Smooth muscle cell (in vitro differentiated cells): ENCODE results near the gene NLRP6. TPM values are rescaled to one million over a fixed set of nuclear protein-coding genes. Genes with fewer than 3 reads are reported as not detected.

Source experiments
- DNase-seq: peaks from one replicate; lab custom pipeline; 2025; ENCODE audit not compliant: unreplicated experiment; lab: John Stamatoyannopoulos, UW
- H2AFZ ChIP-seq: fragments of 200-600 bp; sonication (generic); 2 replicates; pipeline ENCODE4 v1.6.0; 2016; ENCODE audit warnings: antibody characterized with exemption, low read depth, mild to moderate bottlenecking
- H3F3A ChIP-seq: fragments of 200-600 bp; sonication (generic); 2 replicates; pipeline ENCODE4 v1.6.0; 2017; ENCODE audit warnings: antibody characterized with exemption, low read depth
- H3K27ac ChIP-seq: fragments of 200-600 bp; sonication (generic); 2 replicates; pipeline ENCODE4 v1.5.1; 2016; ENCODE audit warnings: low read depth, mild to moderate bottlenecking
- H3K27me3 ChIP-seq: fragments of 200-600 bp; sonication (generic); 2 replicates; pipeline ENCODE4 v1.6.1; 2016; ENCODE audit warnings: low read depth, mild to moderate bottlenecking
- H3K36me3 ChIP-seq: fragments of 200-600 bp; sonication (generic); 2 replicates; pipeline ENCODE4 v1.5.1; 2016; ENCODE audit warnings: low read depth
- H3K4me1 ChIP-seq: fragments of 200-600 bp; sonication (generic); 2 replicates; pipeline ENCODE4 v1.5.1; 2016; ENCODE audit warnings: low read depth
- H3K4me2 ChIP-seq: fragments of 200-600 bp; sonication (generic); 2 replicates; pipeline ENCODE4 v1.6.0; 2016; ENCODE audit warnings: mild to moderate bottlenecking
- H3K4me3 ChIP-seq: fragments of 200-600 bp; sonication (generic); 2 replicates; pipeline ENCODE4 v1.5.1; 2016; ENCODE audit warnings: mild to moderate bottlenecking
- H3K79me2 ChIP-seq: fragments of 200-600 bp; sonication (generic); 2 replicates; pipeline ENCODE4 v1.6.0; 2016; ENCODE audit warnings: low read depth, mild to moderate bottlenecking
- H3K9ac ChIP-seq: fragments of 200-600 bp; sonication (generic); 2 replicates; pipeline ENCODE4 v1.6.0; 2016; ENCODE audit warnings: low read depth
- H3K9me3 ChIP-seq: fragments of 200-600 bp; sonication (generic); replicated peaks from 2 replicates; pipeline ENCODE4 v1.5.1; 2016; ENCODE audit warnings: low read depth
- H4K20me1 ChIP-seq: fragments of 200-600 bp; sonication (generic); 2 replicates; pipeline ENCODE4 v1.6.0; 2016; ENCODE audit warnings: low read depth
- CTCF ChIP-seq: fragments of 200-600 bp; sonication (generic); IDR thresholded peaks from 2 replicates; pipeline ENCODE4 v1.5.1; 2017; ENCODE audit warnings: borderline replicate concordance, mild to moderate bottlenecking, antibody characterized with exemption; ENCODE audit not compliant: insufficient read depth, poor library complexity, severe bottlenecking
- WGBS: methylation state at CpG from one replicate; pipeline ENCODE4 v1.1.7; 2016; ENCODE audit warnings: low lambda C conversion rate; 5-methylcytosine and 5-hydroxymethylcytosine counted together
- polyA plus RNA-seq: library from polyadenylated mRNA; unstranded; fragments of >200 nt; fragmentation: Nextera tagmentation; extraction: Ambion mirVana; gene quantifications from 2 replicates; pipeline ENCODE4 v1.2.1, GENCODE V29; 2016
- total RNA-seq: library from RNA; depleted of rRNA; stranded (reverse); fragments of >200 nt; gene quantifications from 2 replicates; pipeline ENCODE4 v1.2.3, GENCODE V29; 2014

Gene NLRP6
- total and polyA plus RNA-seq, 2 experiments from 2014 or later: not detected

DNA sequence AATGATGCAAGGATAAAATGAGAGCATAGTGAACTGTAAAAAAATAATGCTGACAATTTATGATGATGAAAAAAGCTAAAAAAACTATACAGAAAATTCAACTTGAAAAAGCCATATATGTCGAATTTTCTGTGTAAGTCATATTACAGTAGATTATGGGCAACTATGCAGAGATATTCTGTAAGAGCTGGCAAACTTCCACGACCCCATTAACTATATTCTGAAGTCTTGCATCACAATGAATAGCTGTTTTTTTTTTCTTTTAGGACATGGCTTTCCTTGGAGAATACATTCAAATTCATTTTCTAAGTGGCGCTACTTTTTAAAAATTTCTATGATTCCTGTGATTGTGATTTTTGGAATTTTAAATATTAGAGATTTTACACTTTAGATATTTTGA is 23.0 kb upstream of the NLRP6 start:
- no peak for TF ChIP-seq CTCF
- H3K4me1 ChIP-seq: no peaks in the 10 kb centered on the region
- no peak overlapping the region for H3K4me2 ChIP-seq
- H3K9me3 ChIP-seq: no peaks in the 10 kb centered on the region
- H3K9ac ChIP-seq: no peak overlapping the region
- H3K36me3 ChIP-seq: no peaks in the 10 kb centered on the region
- 83% methylated on average over 3 of the region's 3 CpGs for WGBS
- H4K20me1 ChIP-seq: peaks cover 4% of the 10 kb centered on the region
- no peak overlapping the region for H3K4me3 ChIP-seq
- no peak overlapping the region for H3K27ac ChIP-seq
- no peaks in the 10 kb centered on the region for H3K27me3 ChIP-seq
- no peak overlapping the region for H2AFZ ChIP-seq
- H3K79me2 ChIP-seq: no peaks in the 10 kb centered on the region
- no peak for DNase-seq
- peaks cover 4% of the 10 kb centered on the region for H3F3A ChIP-seq

GRCh38 chr11:255816-256215 is 22.4 kb upstream of the NLRP6 start:
- no peaks in the 10 kb centered on the region for H3K79me2 ChIP-seq
- TF ChIP-seq CTCF: no peak
- H3K4me1 ChIP-seq: no peaks in the 10 kb centered on the region
- no peaks in the 10 kb centered on the region for H3K27me3 ChIP-seq
- no peak overlapping the region for H3K27ac ChIP-seq
- no peak overlapping the region for H3K4me3 ChIP-seq
- H3K36me3 ChIP-seq: no peaks in the 10 kb centered on the region
- no peak overlapping the region for H3K9ac ChIP-seq
- H3K9me3 ChIP-seq: no peaks in the 10 kb centered on the region
- H4K20me1 ChIP-seq: peaks cover 4% of the 10 kb centered on the region
- H3F3A ChIP-seq: peaks cover 4% of the 10 kb centered on the region
- 92% methylated on average over 2 of the region's 2 CpGs for WGBS
- no peak overlapping the region for H2AFZ ChIP-seq
- DNase-seq: no peak
- H3K4me2 ChIP-seq: no peak overlapping the region

- no peak overlapping the region for H3K9ac ChIP-seq
- H3K4me3 ChIP-seq: no peak overlapping the region
- H3F3A ChIP-seq: no peaks in the 10 kb centered on the region
- no peaks in the 10 kb centered on the region for H4K20me1 ChIP-seq
- WGBS: 81% methylated on average over 14 of the region's 14 CpGs
- no peaks in the 10 kb centered on the region for H3K27me3 ChIP-seq
- H3K9me3 ChIP-seq: no peaks in the 10 kb centered on the region
- no peak for TF ChIP-seq CTCF
- H3K4me2 ChIP-seq: no peak overlapping the region
- no peaks in the 10 kb centered on the region for H3K4me1 ChIP-seq
- H2AFZ ChIP-seq: no peak overlapping the region
- no peak for DNase-seq
- H3K36me3 ChIP-seq: no peaks in the 10 kb centered on the region
- H3K79me2 ChIP-seq: no peaks in the 10 kb centered on the region
- no peak overlapping the region for H3K27ac ChIP-seq
Measured at GRCh38 chr11:256952-257737, 21.1 kb upstream of the NLRP6 start.
